Neuron (in vitro differentiated cells): ENCODE measurements around the gene MXI1.
A peak's percentile ranks its signal among the peaks of the same experiment; 100 is the strongest.

Experiments used
- H2AFZ ChIP-seq: one replicate; pipeline ENCODE4 v1.6.1; 2013; ENCODE audit warnings: low read depth, mild to moderate bottlenecking, inconsistent platforms, low read length, moderate library complexity
- H3K27me3 ChIP-seq: one replicate; pipeline ENCODE4 v1.6.1; 2013; ENCODE audit warnings: low read length; ENCODE audit not compliant: insufficient read depth
- H3K36me3 ChIP-seq: one replicate; pipeline ENCODE4 v1.6.1; 2013; ENCODE audit warnings: low read length; ENCODE audit not compliant: insufficient read depth
- H3K4me1 ChIP-seq: one replicate; pipeline ENCODE4 v1.6.1; 2013; ENCODE audit warnings: low read length; ENCODE audit not compliant: insufficient read depth
- H3K4me3 ChIP-seq: 2 replicates; pipeline ENCODE4 v1.5.1; 2013; ENCODE audit warnings: mild to moderate bottlenecking, low read length, moderate library complexity
- H3K9me3 ChIP-seq: one replicate; pipeline ENCODE4 v1.6.1; 2013; ENCODE audit warnings: low read length

Gene MXI1

DNA sequence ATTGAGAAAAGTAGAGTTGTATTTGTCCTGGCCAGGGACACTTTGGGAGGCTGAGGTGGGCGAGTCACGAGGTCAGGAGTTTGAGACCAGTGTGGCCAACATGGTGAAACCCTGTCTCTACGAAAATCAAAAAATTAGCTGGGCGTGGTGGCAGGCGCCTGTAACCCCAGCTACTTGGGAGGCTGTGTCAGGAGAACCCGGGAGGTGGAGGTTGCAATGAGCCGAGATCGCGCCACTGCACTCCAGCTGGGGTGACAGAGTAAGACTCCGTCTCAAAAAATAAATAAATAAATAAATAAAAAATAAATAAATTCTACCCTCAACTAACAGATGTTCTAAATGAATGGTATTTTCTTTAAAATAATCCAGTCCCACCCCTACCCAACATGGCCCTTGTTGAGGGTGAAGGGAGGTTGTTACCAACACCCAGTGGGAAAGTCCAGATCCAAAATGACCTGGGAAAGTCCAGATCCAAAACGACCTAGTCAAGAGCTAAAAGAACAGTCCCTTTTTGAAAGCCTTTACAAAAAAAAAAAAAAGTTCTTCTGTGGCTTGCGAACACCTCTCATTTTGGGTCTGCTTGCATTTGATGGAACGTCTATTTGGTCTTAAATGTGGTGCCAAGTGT lies 16.0 kb downstream of the MXI1 start:
- peaks cover 3% of the 10 kb centered on the region for H3K36me3 ChIP-seq
- peaks cover 40% of the 10 kb centered on the region for H3K4me1 ChIP-seq
- no peak overlapping the region for H2AFZ ChIP-seq
- no peak overlapping the region for H3K4me3 ChIP-seq
- H3K27me3 ChIP-seq = no peaks in the 10 kb centered on the region
- no peaks in the 10 kb centered on the region for H3K9me3 ChIP-seq

- Histone ChIP-seq H3K4me1 (peaks cover 38% of the 10 kb centered on the region), H3K4me3 (peak overlapping the region; percentile 85), H3K9me3 (no peaks in the 10 kb centered on the region), H2AFZ (no peak overlapping the region), H3K36me3 (peaks cover 16% of the 10 kb centered on the region), H3K27me3 (no peaks in the 10 kb centered on the region)
These were observed 17.6 kb downstream of the MXI1 start for GRCh38 chr10:110224992-110225391.

- H3K36me3 ChIP-seq = peaks cover 21% of the 10 kb centered on the region
These were observed 18.0 kb downstream of the MXI1 start for GRCh38 chr10:110225441-110225755.

DNA sequence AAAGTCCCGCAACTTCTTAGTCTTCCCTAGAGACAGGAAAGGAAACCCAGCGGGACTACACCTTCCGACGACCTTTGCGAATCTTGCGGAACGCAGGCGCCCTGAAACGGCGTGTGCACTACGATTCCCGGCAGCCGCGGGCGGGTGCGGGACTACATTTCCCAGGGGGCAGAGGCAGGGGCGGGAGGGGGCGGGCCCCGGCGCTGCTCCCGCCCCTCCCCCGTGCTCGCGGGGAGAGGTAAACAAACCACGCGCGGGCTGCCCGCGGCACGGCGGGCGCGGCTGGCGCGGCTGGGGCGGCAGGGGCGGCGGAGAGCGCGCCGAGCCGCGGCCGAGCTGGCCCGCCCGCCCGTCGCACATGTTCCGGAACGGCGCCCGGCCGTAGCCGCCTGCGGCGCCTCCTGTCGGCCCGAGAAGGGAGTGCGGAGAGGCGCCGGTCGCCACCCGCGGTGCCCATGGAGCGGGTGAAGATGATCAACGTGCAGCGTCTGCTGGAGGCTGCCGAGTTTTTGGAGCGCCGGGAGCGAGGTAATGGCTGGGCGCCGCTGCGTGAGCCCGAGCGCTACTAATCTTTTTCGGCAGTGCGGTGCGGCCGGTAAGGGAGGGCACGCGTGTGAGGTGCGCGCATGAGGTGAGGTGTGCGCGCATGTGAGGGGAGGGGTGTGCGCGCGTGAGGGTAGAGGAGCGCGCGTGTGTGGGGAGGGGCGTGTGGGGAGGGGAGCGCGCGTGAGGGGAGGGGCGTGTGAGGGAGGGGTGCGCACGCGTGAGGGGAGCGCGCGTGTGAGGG lies 18.5 kb downstream of the MXI1 start:
- Histone ChIP-seq H3K4me3 (peak overlapping the region; percentile 85), H3K9me3 (no peaks in the 10 kb centered on the region), H2AFZ (peak overlapping the region; percentile 82), H3K4me1 (peaks cover 28% of the 10 kb centered on the region), H3K36me3 (peaks cover 25% of the 10 kb centered on the region), H3K27me3 (no peaks in the 10 kb centered on the region)

More at GRCh38 chr10:110225441-110225755, 18.0 kb downstream of the MXI1 start:
- H2AFZ ChIP-seq = no peak overlapping the region
- peak overlapping the region; percentile 85 for H3K4me3 ChIP-seq
- no peaks in the 10 kb centered on the region for H3K9me3 ChIP-seq
- H3K4me1 ChIP-seq = peaks cover 33% of the 10 kb centered on the region
- H3K27me3 ChIP-seq = no peaks in the 10 kb centered on the region

- peak overlapping the region; percentile 85 for H3K4me3 ChIP-seq
- no peaks in the 10 kb centered on the region for H3K9me3 ChIP-seq
- H3K27me3 ChIP-seq = no peaks in the 10 kb centered on the region
- peaks cover 28% of the 10 kb centered on the region for H3K36me3 ChIP-seq
- H2AFZ ChIP-seq = peak overlapping the region; percentile 82
- peaks cover 22% of the 10 kb centered on the region for H3K4me1 ChIP-seq
These were observed 19.1 kb downstream of the MXI1 start for GRCh38 chr10:110226543-110226925.

GRCh38 chr10:110226926-110227641 lies 19.7 kb downstream of the MXI1 start:
- H3K4me1 ChIP-seq = peaks cover 17% of the 10 kb centered on the region
- H3K27me3 ChIP-seq = no peaks in the 10 kb centered on the region
- H2AFZ ChIP-seq = no peak overlapping the region
- H3K36me3 ChIP-seq = peaks cover 28% of the 10 kb centered on the region
- no peaks in the 10 kb centered on the region for H3K9me3 ChIP-seq
- H3K4me3 ChIP-seq = peak overlapping the region; percentile 85

DNA sequence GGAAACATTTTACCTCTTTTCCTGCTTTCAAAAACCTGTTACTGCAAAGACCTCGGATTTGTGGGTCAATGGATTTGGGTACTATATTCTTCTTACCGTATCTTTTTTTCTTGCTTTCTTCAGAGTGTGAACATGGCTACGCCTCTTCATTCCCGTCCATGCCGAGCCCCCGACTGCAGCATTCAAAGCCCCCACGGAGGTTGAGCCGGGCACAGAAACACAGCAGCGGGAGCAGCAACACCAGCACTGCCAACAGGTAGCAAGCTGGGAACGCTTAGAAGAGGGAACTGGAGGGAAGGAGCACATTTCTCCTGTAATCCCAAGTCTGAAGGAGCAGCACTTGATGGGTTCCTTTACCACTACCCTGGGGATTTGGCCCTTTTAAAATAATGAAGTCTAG lies 20.7 kb downstream of the MXI1 start:
- no peak overlapping the region for H3K4me3 ChIP-seq
- peaks cover 30% of the 10 kb centered on the region for H3K36me3 ChIP-seq
- H3K4me1 ChIP-seq = peaks cover 9% of the 10 kb centered on the region
- no peaks in the 10 kb centered on the region for H3K27me3 ChIP-seq
- H3K9me3 ChIP-seq = no peaks in the 10 kb centered on the region
- no peak overlapping the region for H2AFZ ChIP-seq

DNA sequence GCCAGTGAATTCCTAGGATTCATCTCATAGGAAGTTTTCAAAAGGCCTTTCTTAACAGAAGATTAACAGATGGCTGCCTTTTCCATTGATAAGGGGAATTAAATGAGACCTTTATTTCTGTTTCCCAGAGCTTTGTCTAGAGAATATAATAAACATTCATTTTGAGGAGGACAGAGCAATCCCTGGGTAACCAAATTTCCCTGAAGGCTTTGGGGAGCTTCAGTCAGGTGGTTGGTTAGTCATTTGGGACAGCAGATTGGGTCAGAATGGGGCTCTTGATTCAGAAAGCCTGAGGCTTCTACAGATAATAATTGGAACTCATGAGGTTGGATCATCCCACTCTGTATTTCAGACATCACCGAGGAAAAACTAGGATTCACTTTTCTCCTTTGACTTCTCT lies 21.8 kb downstream of the MXI1 start:
- Histone ChIP-seq H3K4me1 (peaks cover 9% of the 10 kb centered on the region), H3K36me3 (peaks cover 30% of the 10 kb centered on the region)

GRCh38 chr10:110233846-110234245 lies 26.4 kb downstream of the MXI1 start:
- no peak overlapping the region for H3K4me3 ChIP-seq
- no peaks in the 10 kb centered on the region for H3K27me3 ChIP-seq
- H3K36me3 ChIP-seq = peaks cover 38% of the 10 kb centered on the region
- H2AFZ ChIP-seq = no peak overlapping the region
- no peaks in the 10 kb centered on the region for H3K4me1 ChIP-seq
- peaks cover 4% of the 10 kb centered on the region for H3K9me3 ChIP-seq

More for the DNA sequence above, 21.8 kb downstream of the MXI1 start:
- Histone ChIP-seq H3K9me3 (no peaks in the 10 kb centered on the region), H2AFZ (no peak overlapping the region), H3K27me3 (no peaks in the 10 kb centered on the region), H3K4me3 (no peak overlapping the region)

- Histone ChIP-seq H3K4me1 (no peaks in the 10 kb centered on the region), H3K4me3 (no peak overlapping the region), H3K9me3 (peaks cover 4% of the 10 kb centered on the region), H3K27me3 (no peaks in the 10 kb centered on the region), H2AFZ (no peak overlapping the region), H3K36me3 (peaks cover 19% of the 10 kb centered on the region)
These were observed 30.6 kb downstream of the MXI1 start for GRCh38 chr10:110237894-110238480.

GRCh38 chr10:110239892-110240291 lies 32.5 kb downstream of the MXI1 start:
- Histone ChIP-seq H2AFZ (no peak overlapping the region), H3K27me3 (no peaks in the 10 kb centered on the region), H3K4me1 (no peaks in the 10 kb centered on the region), H3K4me3 (no peak overlapping the region), H3K36me3 (peaks cover 19% of the 10 kb centered on the region), H3K9me3 (peaks cover 4% of the 10 kb centered on the region)

- H3K4me1 ChIP-seq = no peaks in the 10 kb centered on the region
- peaks cover 31% of the 10 kb centered on the region for H3K36me3 ChIP-seq
- H3K27me3 ChIP-seq = no peaks in the 10 kb centered on the region
- H3K9me3 ChIP-seq = peaks cover 4% of the 10 kb centered on the region
- no peak overlapping the region for H2AFZ ChIP-seq
- no peak overlapping the region for H3K4me3 ChIP-seq
These were observed 34.0 kb downstream of the MXI1 start for GRCh38 chr10:110241407-110241806.

GRCh38 chr10:110241841-110242240 lies 34.4 kb downstream of the MXI1 start:
- no peak overlapping the region for H3K4me3 ChIP-seq

More at GRCh38 chr10:110241841-110242240, 34.4 kb downstream of the MXI1 start:
- Histone ChIP-seq H3K9me3 (peaks cover 4% of the 10 kb centered on the region), H3K36me3 (peaks cover 31% of the 10 kb centered on the region), H2AFZ (no peak overlapping the region), H3K4me1 (no peaks in the 10 kb centered on the region), H3K27me3 (no peaks in the 10 kb centered on the region)
